Urothelium cell line (cell line): ENCODE results near the gene MUC4.
A peak's percentile ranks its signal among the peaks of the same experiment; 100 is the strongest.
"Not testable (repeated sequence)": the region's sequence is repeated elsewhere in the genome, so short reads cannot be mapped to it uniquely, and the experiment has no call there.

Experiments used
- DNase-seq: peaks from one replicate; pipeline ENCODE4 v3.0.0; 2011; ENCODE audit warnings: low spot score, mixed read lengths
- FAIRE-seq: peaks from 2 replicates; lab custom pipeline; 2011; peaks lifted over from hg19 to GRCh38; lab: Jason Lieb, UNC

Gene MUC4

GRCh38 chr3:195748661-195749060 is 63.1 kb downstream of the MUC4 start:
- no peak for FAIRE-seq
- no peak for DNase-seq

- DNase-seq (no peak), FAIRE-seq (no peak)
Observed at GRCh38 chr3:195746751-195747150, 65.0 kb downstream of the MUC4 start.

- FAIRE-seq, result no peak
Observed at GRCh38 chr3:195746346-195746745, 65.4 kb downstream of the MUC4 start.

DNA sequence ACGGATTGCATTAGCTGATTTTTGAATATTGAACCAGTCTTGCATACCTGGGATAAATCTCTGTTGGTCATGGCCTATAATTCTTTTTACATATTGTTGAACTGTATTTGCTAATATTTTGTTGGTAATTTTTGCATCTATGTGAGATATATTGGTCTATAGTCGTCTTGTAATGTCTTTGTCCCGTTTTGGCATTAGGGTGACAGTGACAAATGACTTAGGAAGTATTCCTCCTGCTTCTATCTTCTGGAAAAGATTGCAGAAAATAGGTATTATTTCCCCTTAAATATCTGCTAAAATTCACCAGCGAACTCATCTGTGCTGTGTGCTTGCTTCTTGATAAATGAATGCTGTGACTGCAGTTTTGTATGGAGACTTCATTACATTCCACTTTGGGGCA is 67.3 kb downstream of the MUC4 start:
- no peak for DNase-seq
- no peak for FAIRE-seq

More at GRCh38 chr3:195746346-195746745, 65.4 kb downstream of the MUC4 start:
- no peak for DNase-seq

GRCh38 chr3:195739561-195740111 is 72.1 kb downstream of the MUC4 start:
- FAIRE-seq (no peak), DNase-seq (no peak)

GRCh38 chr3:195738274-195739044 is 73.3 kb downstream of the MUC4 start:
- FAIRE-seq (peak; percentile 66), DNase-seq (no peak)

DNA sequence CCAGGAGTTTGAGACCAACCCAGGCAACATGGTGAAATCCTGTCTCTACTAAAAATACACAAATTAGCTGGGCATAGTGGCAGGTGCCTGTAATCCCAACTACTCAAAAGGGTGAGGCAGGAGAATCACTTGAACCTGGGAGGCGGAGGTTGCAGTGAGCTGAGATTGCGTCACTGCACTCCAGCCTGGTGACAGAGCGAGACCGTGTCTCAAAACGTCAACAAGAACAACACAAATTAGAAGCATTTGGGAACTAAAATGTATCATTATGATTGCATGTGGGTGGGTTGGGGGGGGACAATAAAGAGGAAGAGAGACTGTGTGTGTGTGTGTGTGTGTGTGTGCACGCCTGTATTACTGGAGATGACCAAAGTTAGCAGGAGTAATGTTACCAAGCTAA is 73.9 kb downstream of the MUC4 start:
- not testable (repeated sequence) for DNase-seq, FAIRE-seq

DNA sequence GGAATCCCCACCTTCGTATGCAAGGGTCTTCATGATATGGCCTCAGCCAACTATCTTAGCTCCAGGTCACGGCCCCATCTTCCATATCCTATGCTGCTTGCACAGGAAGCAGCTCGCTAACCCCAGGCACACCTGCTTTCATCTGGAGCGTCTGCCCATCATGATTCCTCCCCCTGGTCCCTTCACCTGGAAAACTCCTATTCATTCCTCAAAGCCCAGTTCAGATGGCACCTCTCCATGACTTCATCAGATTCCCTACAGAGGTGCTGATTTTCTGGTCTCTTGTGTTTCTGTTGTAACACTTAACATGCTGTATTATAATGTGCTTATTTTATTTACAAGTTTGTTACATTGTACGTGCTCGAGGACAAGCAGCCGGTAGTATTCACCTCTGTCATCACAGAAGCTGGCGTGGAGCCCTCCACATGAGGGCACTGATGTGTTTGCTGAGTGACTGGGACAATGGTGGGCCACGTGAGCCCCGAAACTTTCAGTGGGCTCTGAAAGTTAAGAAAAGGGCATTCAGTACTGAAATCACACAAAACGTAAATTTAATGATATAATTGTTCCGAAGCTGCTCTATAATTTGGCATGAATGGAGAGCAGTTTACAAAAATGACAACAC is 74.8 kb downstream of the MUC4 start:
- FAIRE-seq (no peak), DNase-seq (no peak)

GRCh38 chr3:195735036-195735695 is 76.6 kb downstream of the MUC4 start:
- no peak for FAIRE-seq
- no peak for DNase-seq

GRCh38 chr3:195732940-195733339 is 78.8 kb downstream of the MUC4 start:
- DNase-seq (no peak), FAIRE-seq (no peak)

GRCh38 chr3:195731356-195731905 is 80.3 kb downstream of the MUC4 start:
- FAIRE-seq (no peak), DNase-seq (no peak)

- DNase-seq, result no peak
- no peak for FAIRE-seq
Observed at GRCh38 chr3:195729476-195730251, 82.1 kb downstream of the MUC4 start.

GRCh38 chr3:195728789-195729188 is 82.9 kb downstream of the MUC4 start:
- FAIRE-seq, result not testable (repeated sequence)

GRCh38 chr3:195727606-195728195 is 84.0 kb downstream of the MUC4 start:
- FAIRE-seq (no peak), DNase-seq (no peak)

More at GRCh38 chr3:195728789-195729188, 82.9 kb downstream of the MUC4 start:
- not testable (repeated sequence) for DNase-seq

DNA sequence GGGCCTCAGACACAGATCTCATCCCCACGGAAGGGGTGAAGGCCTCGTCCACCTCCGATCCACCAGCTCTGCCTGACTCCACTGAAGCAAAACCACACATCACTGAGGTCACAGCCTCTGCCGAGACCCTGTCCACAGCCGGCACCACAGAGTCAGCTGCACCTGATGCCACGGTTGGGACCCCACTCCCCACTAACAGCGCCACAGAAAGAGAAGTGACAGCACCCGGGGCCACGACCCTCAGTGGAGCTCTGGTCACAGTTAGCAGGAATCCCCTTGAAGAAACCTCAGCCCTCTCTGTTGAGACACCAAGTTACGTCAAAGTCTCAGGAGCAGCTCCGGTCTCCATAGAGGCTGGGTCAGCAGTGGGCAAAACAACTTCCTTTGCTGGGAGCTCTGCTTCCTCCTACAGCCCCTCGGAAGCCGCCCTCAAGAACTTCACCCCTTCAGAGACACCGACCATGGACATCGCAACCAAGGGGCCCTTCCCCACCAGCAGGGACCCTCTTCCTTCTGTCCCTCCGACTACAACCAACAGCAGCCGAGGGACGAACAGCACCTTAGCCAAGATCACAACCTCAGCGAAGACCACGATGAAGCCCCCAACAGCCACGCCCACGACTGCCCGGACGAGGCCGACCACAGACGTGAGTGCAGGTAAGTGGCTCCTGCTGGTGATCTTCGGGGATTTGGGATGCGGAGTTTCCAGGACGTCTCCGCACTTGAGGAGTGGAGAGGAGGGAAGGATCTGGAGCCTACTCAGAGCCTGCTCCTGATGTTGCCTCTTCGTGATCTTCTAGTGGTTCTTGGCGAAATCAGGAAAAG is 85.6 kb downstream of the MUC4 start:
- not testable (repeated sequence) for FAIRE-seq, DNase-seq

- DNase-seq, FAIRE-seq: not testable (repeated sequence)
Observed at GRCh38 chr3:195724363-195724762, 87.4 kb downstream of the MUC4 start.

GRCh38 chr3:195722996-195723345 is 88.8 kb downstream of the MUC4 start:
- DNase-seq, FAIRE-seq: not testable (repeated sequence)

GRCh38 chr3:195722139-195722995 is 89.4 kb downstream of the MUC4 start:
- not testable (repeated sequence) for FAIRE-seq, DNase-seq
